Measurements from ENCODE around the gene KCNQ1.

GRCh38 chr11:2612884-2613571, 168.2 kb downstream of the KCNQ1 start:
- TF ChIP-seq CTCF (IDR thresholded peaks at IDR 0.05; ENCODE audit: extremely low read depth in 1 of 2, insufficient read depth in 1 of 2, low read depth in 1 of 2, low read length in 2 of 2) = no peak
- no peak for TF ChIP-seq POLR2A (IDR thresholded peaks at IDR 0.05; ENCODE audit: low read depth, low read length)
- TF ChIP-seq POLR2AphosphoS5 (IDR thresholded peaks at IDR 0.05; ENCODE audit: insufficient read depth, low read depth, low read length) = no peak
- no peak for TF ChIP-seq MYC (IDR thresholded peaks at IDR 0.05; ENCODE audit: low read depth, low read length)
- TF ChIP-seq EZH2 (IDR thresholded peaks at IDR 0.05; ENCODE audit: borderline replicate concordance, low read depth, low read length, severe bottlenecking) = no peak
- TF ChIP-seq FOS (IDR thresholded peaks at IDR 0.05; ENCODE audit: borderline replicate concordance, insufficient read depth, low read length) = no peak
- TF ChIP-seq, protein P1, sequence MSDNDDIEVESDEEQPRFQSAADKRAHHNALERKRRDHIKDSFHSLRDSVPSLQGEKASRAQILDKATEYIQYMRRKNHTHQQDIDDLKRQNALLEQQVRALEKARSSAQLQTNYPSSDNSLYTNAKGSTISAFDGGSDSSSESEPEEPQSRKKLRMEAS (IDR thresholded peaks at IDR 0.05; ENCODE audit: insufficient read depth, insufficient read length) = no peak
